K562 (cell line): Measurements from ENCODE around the gene DNER. TPM values are rescaled to one million over a fixed set of nuclear protein-coding genes. Genes with fewer than 3 reads are reported as not detected.

Experiments
- ATAC-seq: fragments of 200-7000 bp; cut with Tn5 transposase; 3 replicates; pipeline ENCODE4 v1.9.1; 2020; ENCODE audit warnings: moderate library complexity
- BruUV-seq: library from RNA; stranded (reverse); fragments of 400-500 nt; replicated peaks from 2 replicates; lab custom pipeline; 2021; lab: Mats Ljungman, UMichigan
- CTCF ChIA-PET: fragments of 300-600 bp; formaldehyde crosslinking; extraction: SDS; loops from one replicate; lab custom pipeline; 2021; ENCODE audit warnings: low intra/inter-chr PET ratio; lab: Yijun Ruan, JAX
- POLR2A ChIA-PET: fragments of 300-600, 350-650 bp; sonication (Branson Sonifier 250); formaldehyde crosslinking; extraction: SDS; loops from one replicate; lab custom pipeline; 2021; ENCODE audit warnings: antibody characterized with exemption, inconsistent platforms; lab: Yijun Ruan, JAX
- DNase-seq, 4 experiments: peaks; one replicate each; pipeline versions ENCODE4 v3.0.0 to v3.0.0-alpha.2; 2011 to 2018; ENCODE audit warnings: low spot score in 3 of 4, mixed read lengths in 3 of 4; ENCODE audit errors: extremely low read depth in 1 of 4
- FAIRE-seq: peaks from 2 replicates; lab custom pipeline; 2011; peaks lifted over from hg19 to GRCh38; lab: Jason Lieb, UNC
- H2AFZ ChIP-seq: 2 replicates; pipeline ENCODE4 v1.6.0; 2011; ENCODE audit warnings: low read depth, low read length, control low read depth, inconsistent platforms
- H3K27ac ChIP-seq: fragments of 200-600 bp; 3 replicates; pipeline ENCODE4 v1.8.0; 2011; ENCODE audit warnings: low read depth, mild to moderate bottlenecking, control low read depth, inconsistent platforms, low read length, moderate library complexity, mixed read lengths; ENCODE audit errors: extremely low read depth
- H3K27me3 ChIP-seq, 2 experiments: fragments of 300-600 bp in 1 of 2; 2 replicates in 1 of 2; 3 replicates in 1 of 2; pipeline versions ENCODE4 v1.6.0 to v1.8.0; 2011; ENCODE audit warnings: inconsistent platforms in 2 of 2, low read length in 2 of 2, mild to moderate bottlenecking in 1 of 2, mixed read lengths in 1 of 2, moderate library complexity in 1 of 2; ENCODE audit not compliant: control insufficient read depth in 2 of 2, insufficient read depth in 2 of 2
- H3K36me3 ChIP-seq: fragments of 300-600 bp; 3 replicates; pipeline ENCODE4 v1.8.0; 2011; ENCODE audit warnings: mild to moderate bottlenecking, low read length, inconsistent platforms; ENCODE audit not compliant: control insufficient read depth, insufficient read depth
- H3K4me1 ChIP-seq, 2 experiments: fragments of 200-600 bp in 1 of 2; replicated peaks in 1 of 2; 2 replicates in 1 of 2; 3 replicates in 1 of 2; pipeline versions ENCODE4 v1.5.1 to v1.8.0; 2011; ENCODE audit warnings: inconsistent platforms in 2 of 2, low read length in 2 of 2, mild to moderate bottlenecking in 1 of 2, mixed read lengths in 1 of 2, moderate library complexity in 1 of 2; ENCODE audit not compliant: control insufficient read depth in 2 of 2, insufficient read depth in 2 of 2
- H3K4me2 ChIP-seq: 2 replicates; pipeline ENCODE4 v1.6.1; 2011; ENCODE audit warnings: low read length, control low read depth, inconsistent platforms, mixed read lengths; ENCODE audit not compliant: insufficient read depth
- H3K4me3 ChIP-seq: fragments of 200-600 bp; sonication (generic), shearing (Covaris generic); 2 replicates; pipeline ENCODE4 v1.5.1; 2016; ENCODE audit warnings: control low read depth, inconsistent platforms
- H3K79me2 ChIP-seq: fragments of 200-600 bp; 3 replicates; pipeline ENCODE4 v1.8.0; 2011; ENCODE audit warnings: low read length, inconsistent platforms; ENCODE audit not compliant: control insufficient read depth, insufficient read depth
- H3K9ac ChIP-seq, 2 experiments: 2 replicates each; pipeline versions ENCODE4 v1.6.0 to v1.6.1; 2011; ENCODE audit warnings: low read depth in 2 of 2, low read length in 2 of 2, control low read depth in 1 of 2, inconsistent platforms in 1 of 2, mild to moderate bottlenecking in 1 of 2, mixed read lengths in 1 of 2; ENCODE audit not compliant: insufficient read depth in 1 of 2
- H3K9me1 ChIP-seq: one replicate; pipeline ENCODE4 v1.6.0; 2011; ENCODE audit warnings: inconsistent platforms, mild to moderate bottlenecking, low read length, moderate library complexity; ENCODE audit not compliant: control insufficient read depth, insufficient read depth
- H3K9me3 ChIP-seq: replicated peaks from 2 replicates; pipeline ENCODE4 v1.5.1; 2011; ENCODE audit warnings: low read depth, low read length, inconsistent platforms; ENCODE audit not compliant: control insufficient read depth, insufficient read depth
- H4K20me1 ChIP-seq: replicated peaks from 2 replicates; pipeline ENCODE4 v1.6.1; 2011; ENCODE audit warnings: low read length, inconsistent platforms, mixed read lengths; ENCODE audit not compliant: control insufficient read depth, insufficient read depth
- ERF ChIP-seq: fragments of 450-650 bp; formaldehyde crosslinking; IDR thresholded peaks from 2 replicates; pipeline ENCODE4 v1.4.0; 2020; ENCODE audit warnings: mild to moderate bottlenecking, mixed read lengths
- FIP1L1 ChIP-seq: fragments of 200-400 bp; formaldehyde crosslinking; IDR thresholded peaks from 2 replicates; pipeline ENCODE4 v1.6.1; 2018; ENCODE audit warnings: mild to moderate bottlenecking, low read depth, low read length; ENCODE audit not compliant: poor library complexity, severe bottlenecking
- RBM22 ChIP-seq: fragments of 200-400 bp; formaldehyde crosslinking; IDR thresholded peaks from 2 replicates; pipeline ENCODE4 v1.6.1; 2018; ENCODE audit warnings: low read length, low read depth; ENCODE audit not compliant: poor library complexity, severe bottlenecking
- SAFB2 ChIP-seq: fragments of 200-400 bp; formaldehyde crosslinking; IDR thresholded peaks from 2 replicates; pipeline ENCODE4 v1.6.1; 2018; ENCODE audit warnings: borderline replicate concordance, low read length, low read depth, moderate library complexity; ENCODE audit not compliant: severe bottlenecking
- WGBS: fragments of 100-300 bp; shearing (Covaris generic); methylation state at CpG from one replicate; pipeline ENCODE4 v1.1.6; 2016; ENCODE audit warnings: low coverage, mixed read lengths; ENCODE audit not compliant: insufficient coverage; ENCODE audit errors: missing lambda C conversion rate; 5-methylcytosine and 5-hydroxymethylcytosine counted together
- in situ Hi-C: fragments of 300-500 bp; cut with MboI; formaldehyde crosslinking; loops from 4 replicates; pipeline ENCODE4 v1.15.0; 2018; ENCODE audit warnings: inconsistent platforms, mixed read lengths
- intact Hi-C: fragments of 100-400 bp; cut with micrococcal nuclease; formaldehyde crosslinking; loops from 2 replicates; pipeline ENCODE4 v1.14.2; 2022
- polyA plus RNA-seq, 8 experiments: library from polyadenylated mRNA; depleted of rRNA in 4 of 8; stranded (reverse) in 5 of 8; unstranded in 3 of 8; fragments of >200 nt; fragmentation: Nextera tagmentation in 2 of 8; fragmentation: Illumina TruSeq in 1 of 8; extraction: Ambion mirVana in 2 of 8; extraction: Trizol in 1 of 8; gene quantifications; 2 replicates each; pipeline versions ENCODE4 v1.2.1 to v1.2.3, GENCODE V29; 2011 to 2014; ENCODE audit warnings: inconsistent platforms in 1 of 8, missing spikeins in 1 of 8
- total RNA-seq, 7 experiments: library from RNA; depleted of rRNA in 6 of 7; stranded (reverse); fragments of >200 nt in 6 of 7; fragmentation: Illumina TruSeq in 2 of 7; extraction: Trizol in 2 of 7; gene quantifications; 2 replicates each; pipeline versions ENCODE4 v1.2.1 to v1.2.3, GENCODE V29; 2011 to 2021; ENCODE audit warnings: low replicate concordance in 1 of 7
- TF ChIP-seq, protein P1 (sequence below): fragments of 250-450 bp; sonication (Bioruptor Pico); IDR thresholded peaks from 2 replicates; pipeline ENCODE4 v1.5.0; 2020; ENCODE audit warnings: mild to moderate bottlenecking, borderline replicate concordance

The DNER gene
- total and polyA plus RNA-seq, 9 of the 15 experiments (the other 6 are each of a cell fraction or from before 2014, with no cell fraction given), result not detected

DNA sequence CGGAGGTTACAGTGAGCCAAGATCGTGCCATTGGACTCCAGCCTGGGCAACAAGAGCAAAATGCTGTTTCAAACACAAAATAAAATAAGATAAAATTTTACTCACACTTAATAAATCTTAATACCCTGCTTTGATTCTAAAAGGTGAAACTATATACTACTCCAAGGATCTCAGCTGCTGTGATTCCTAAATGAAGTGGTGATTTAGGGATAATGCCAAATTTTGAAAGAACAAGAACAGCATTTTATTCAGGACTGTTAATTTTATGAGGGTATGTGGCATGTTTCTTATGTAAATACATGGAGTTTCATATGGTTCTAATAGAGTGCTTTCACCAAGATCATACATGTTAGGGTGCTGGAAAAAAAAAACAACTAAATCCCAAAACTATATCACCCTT, 243.6 kb downstream of the DNER start:
- BruUV-seq, result no TSS peak
- FAIRE-seq (no peak), ATAC-seq (no peak), DNase-seq (no peak)
- no peak overlapping the region for H3K9ac ChIP-seq
- in situ Hi-C loops (no loop called here), intact Hi-C loops (no loop called here)
- POLR2A ChIA-PET, result no interaction called here
- no peaks in the 10 kb centered on the region for H3K79me2 ChIP-seq
- TF ChIP-seq, protein P1, sequence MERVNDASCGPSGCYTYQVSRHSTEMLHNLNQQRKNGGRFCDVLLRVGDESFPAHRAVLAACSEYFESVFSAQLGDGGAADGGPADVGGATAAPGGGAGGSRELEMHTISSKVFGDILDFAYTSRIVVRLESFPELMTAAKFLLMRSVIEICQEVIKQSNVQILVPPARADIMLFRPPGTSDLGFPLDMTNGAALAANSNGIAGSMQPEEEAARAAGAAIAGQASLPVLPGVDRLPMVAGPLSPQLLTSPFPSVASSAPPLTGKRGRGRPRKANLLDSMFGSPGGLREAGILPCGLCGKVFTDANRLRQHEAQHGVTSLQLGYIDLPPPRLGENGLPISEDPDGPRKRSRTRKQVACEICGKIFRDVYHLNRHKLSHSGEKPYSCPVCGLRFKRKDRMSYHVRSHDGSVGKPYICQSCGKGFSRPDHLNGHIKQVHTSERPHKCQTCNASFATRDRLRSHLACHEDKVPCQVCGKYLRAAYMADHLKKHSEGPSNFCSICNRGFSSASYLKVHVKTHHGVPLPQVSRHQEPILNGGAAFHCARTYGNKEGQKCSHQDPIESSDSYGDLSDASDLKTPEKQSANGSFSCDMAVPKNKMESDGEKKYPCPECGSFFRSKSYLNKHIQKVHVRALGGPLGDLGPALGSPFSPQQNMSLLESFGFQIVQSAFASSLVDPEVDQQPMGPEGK (CRISPR knock-in tag), result no peak
- no peak for TF ChIP-seq SAFB2
- TF ChIP-seq ERF (CRISPR knock-in tag), result no peak
- TF ChIP-seq RBM22, result no peak
- no peak for TF ChIP-seq FIP1L1
- H3K4me2 ChIP-seq, result no peak overlapping the region
- H2AFZ ChIP-seq, result no peak overlapping the region
- H3K9me3 ChIP-seq, result no peaks in the 10 kb centered on the region
- WGBS, result 0% methylated on average over 1 of the region's 2 CpGs
- CTCF ChIA-PET, result no interaction called here
- H3K27ac ChIP-seq, result no peak overlapping the region
- H4K20me1 ChIP-seq, result no peaks in the 10 kb centered on the region
- H3K9me1 ChIP-seq, result no peaks in the 10 kb centered on the region
- H3K27me3 ChIP-seq, result no peaks in the 10 kb centered on the region
- H3K4me1 ChIP-seq, result no peaks in the 10 kb centered on the region
- no peaks in the 10 kb centered on the region for H3K36me3 ChIP-seq
- H3K4me3 ChIP-seq, result no peak overlapping the region
